Stimulated activated CD4-positive, alpha-beta T cell treated with anti-CD3 and anti-CD28 coated beads, TNF-alpha, amount 100 ng/mL, for 24 hours (primary cell): ENCODE data around the gene SMC4.
A peak's percentile ranks its signal among the peaks of the same experiment; 100 is the strongest.

ENCODE experiments used
- DNase-seq, 3 experiments: peaks; one replicate each; pipeline ENCODE4 v3.0.0-alpha.2; 2020; ENCODE audit warnings: low read depth in 3 of 3

Gene SMC4

DNA sequence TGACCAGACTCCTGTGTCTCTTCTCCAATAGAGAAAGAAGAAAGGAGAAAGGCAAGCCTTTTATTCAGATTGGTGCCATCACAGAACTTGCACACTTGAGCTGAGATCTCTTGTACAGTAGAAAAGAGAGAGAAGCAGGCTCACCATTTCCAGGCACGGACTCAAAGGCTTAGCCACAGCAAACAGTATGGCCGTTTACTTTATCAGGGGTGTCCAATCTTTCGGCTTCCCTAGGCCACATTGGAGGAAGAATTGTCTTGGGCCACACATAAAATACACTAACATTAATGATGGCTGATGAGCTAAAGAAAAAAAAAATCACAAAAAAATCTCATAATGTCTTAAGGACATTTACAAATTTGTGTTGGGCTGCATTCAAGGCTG is 5.4 kb upstream of the SMC4 start:
- no peak for DNase-seq

DNA sequence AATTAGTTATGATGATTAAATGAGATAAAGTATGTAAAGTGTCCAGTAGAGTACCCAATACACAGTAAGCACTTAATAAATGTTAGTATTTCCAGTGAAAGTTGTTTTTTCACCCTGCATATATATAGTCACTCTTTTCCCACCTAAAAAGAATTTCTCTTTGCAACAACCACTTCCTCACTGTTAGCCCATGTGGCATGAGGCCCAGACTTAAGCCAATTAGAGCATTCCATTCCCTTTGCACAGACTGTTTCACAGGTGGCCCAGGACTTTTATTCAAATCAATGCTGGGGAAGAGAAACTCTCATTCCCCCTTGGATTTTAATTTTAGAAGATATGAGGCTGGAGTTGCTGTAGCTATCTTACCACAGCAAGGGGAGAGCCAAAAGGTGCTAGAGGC is 4.2 kb upstream of the SMC4 start:
- DNase-seq = no peak

GRCh38 chr3:160398820-160399124 is 678 bp upstream of the SMC4 start:
- no peak for DNase-seq

DNA sequence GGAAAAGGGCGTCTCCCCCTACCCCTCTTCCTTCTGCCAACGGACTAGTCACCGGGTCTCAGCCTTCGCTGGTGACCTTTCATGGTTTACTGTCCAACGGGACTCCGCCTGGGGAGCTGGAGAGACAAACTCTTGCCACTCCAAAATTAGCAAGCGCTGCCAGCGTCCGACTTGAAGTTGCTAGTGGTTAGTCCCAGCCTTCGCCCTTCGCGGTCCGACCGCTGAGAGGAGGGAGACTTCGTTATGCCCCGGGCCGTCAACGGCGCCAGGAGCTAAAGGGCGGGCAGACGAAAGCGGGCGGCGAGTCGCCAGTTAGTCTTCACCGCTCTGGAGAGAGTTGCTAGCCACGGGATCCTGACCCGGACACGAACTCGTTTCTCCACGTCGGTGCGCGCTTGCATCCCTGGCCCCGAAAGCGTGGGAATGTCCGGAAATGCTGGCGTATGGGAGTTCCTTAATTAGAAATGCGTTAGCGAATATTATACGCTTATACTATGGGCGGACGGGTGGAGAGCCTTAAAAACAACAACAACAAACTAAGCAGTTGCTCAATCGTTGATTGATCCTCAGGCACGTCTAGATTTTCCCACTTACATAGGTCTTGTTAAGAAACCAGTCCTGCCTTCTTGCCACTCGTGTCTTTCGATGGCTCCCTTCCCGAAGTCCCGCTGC is 716 bp downstream of the SMC4 start:
- peak in 1 of 3 experiments; percentile 26 for DNase-seq

DNA sequence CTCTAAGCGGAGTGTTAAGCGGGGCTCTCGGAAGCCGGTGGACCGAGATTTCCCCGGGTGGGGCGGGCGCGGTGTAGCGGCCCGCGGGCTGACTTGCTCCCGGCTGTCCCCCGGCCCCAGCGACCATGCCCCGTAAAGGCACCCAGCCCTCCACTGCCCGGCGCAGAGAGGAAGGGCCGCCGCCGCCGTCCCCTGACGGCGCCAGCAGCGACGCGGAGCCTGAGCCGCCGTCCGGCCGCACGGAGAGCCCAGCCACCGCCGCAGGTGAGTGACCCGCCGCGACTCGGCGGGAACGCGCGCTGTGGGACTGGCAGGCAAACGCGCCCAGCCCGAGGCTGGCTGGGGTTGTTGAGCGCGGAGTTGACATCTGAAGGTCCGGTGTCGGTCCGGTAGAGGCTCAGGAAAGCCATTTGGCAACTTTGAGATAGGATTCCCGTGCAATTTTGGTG is 1.3 kb downstream of the SMC4 start:
- DNase-seq = no peak

DNA sequence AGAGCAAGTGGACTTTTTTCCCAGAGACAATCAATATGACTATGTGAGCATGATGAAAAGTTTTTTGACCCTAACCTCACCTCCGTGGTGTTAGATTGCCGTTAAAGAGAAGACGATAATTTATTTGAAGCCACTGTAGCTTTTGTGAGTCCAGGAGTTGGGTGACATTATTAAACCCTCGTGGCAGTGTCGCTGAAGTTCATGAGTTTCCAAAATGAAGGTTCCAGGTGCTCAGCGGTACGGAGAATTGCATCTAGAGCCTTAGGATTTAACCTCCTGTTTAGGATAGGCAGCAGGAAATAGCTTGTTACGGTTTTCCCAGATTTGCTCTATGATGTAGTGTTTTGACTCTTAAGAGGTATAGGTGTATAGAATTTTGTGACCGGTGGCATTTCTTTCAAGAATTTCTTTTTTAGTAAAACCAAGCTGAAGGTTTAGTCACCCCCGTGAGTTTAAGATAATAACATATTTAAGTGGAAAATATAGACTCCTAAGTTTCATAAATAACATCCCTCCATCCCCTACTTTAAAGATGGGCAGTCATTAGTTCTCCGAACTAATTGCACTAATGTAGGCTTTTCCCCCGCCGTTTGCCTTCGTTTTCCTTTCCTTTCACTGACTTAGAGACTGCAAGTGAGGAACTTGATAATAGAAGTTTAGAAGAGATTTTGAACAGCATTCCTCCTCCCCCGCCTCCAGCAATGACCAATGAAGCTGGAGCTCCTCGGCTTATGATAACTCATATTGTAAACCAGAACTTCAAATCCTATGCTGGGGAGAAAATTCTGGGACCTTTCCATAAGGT is 2.0 kb downstream of the SMC4 start:
- DNase-seq = no peak

DNA sequence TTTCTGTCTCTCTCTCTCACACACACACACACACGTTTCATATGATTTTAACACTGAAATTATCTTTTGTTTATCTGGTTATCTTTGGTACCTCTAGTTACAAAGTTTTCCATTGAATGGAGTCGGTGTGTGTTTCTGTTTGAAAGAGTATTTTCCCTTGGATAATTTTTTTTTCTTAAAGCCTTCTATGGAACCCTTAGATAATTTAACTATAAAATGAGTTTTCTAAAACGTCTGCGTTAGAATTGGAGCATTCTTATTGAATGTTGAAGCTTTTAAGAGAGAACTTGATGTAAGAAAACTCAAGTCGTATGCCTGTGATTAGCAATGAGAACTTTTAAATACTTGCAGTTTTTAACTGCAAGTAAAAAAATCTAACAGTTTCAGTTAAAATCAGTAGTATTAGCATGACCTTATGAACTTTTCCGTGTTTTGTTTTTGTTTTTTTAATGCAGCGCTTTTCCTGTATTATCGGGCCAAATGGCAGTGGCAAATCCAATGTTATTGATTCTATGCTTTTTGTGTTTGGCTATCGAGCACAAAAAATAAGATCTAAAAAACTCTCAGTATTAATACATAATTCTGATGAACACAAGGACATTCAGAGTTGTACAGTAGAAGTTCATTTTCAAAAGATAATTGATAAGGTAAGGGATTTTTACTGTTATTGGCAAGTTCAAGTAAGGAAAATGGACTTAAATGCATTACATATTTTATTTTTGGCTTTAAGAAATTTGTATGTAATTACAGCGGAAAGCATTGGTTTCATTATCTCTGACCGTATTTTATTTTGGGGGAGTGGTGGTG is 3.0 kb downstream of the SMC4 start:
- DNase-seq = no peak

DNA sequence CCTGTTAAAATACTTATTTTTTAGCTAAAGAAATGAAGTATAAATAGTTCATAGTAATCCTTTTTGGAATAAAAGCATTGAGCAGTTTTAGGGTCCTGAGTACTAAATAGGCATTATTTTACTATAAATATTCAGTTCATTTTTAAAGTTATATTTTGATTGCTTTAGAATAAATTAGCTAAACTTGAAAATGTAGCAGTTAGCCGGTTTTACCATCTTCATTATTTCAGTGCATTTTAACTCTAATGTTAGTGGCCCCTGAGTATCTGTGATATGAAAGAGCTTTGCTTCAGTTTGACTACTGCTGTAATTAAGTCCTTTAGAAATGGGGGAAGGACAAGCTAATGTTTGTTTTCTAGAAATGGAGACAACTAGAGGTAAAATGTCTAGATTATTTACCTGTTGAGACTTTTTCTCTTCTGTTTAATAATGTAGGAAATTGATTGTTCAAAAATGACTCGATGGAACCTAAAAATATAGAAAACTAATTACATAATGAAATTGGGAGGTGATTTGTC is 3.6 kb downstream of the SMC4 start:
- no peak for DNase-seq

DNA sequence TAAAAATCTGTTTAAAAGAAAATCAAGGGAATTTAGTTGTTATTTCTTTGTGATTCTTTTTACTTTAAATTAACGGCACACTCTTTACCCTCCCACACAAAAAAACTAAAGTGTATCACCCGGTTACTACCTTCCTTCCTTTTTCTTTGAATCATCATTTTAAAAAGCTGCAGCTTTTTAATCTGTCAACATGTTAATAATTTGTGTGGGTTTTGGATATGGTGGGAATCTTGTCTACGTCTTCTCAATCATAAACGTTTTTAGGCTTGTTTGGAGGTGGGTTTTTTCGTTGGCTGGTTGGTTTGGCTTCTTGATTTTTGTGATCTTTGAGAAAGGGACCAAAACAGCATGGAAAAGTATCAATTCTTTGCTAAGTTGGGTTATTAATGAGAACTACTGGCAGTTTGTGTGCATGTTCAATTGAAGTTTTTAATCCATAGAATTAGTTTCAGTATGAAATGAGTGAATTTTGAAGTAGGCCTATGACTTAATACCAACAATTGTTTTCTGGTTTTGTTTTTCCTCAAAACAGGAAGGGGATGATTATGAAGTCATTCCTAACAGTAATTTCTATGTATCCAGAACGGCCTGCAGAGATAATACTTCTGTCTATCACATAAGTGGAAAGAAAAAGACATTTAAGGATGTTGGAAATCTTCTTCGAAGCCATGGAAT is 4.5 kb downstream of the SMC4 start:
- no peak for DNase-seq

- DNase-seq = no peak
These were observed 10.6 kb downstream of the SMC4 start for GRCh38 chr3:160409812-160410610.

- no peak for DNase-seq
These were observed 13.0 kb downstream of the SMC4 start for GRCh38 chr3:160412477-160412876.

GRCh38 chr3:160413613-160414248 is 14.3 kb downstream of the SMC4 start:
- DNase-seq = peak; percentile 38 to 49 (median 42)

- no peak for DNase-seq
These were observed 17.9 kb downstream of the SMC4 start for GRCh38 chr3:160417311-160417710.

DNA sequence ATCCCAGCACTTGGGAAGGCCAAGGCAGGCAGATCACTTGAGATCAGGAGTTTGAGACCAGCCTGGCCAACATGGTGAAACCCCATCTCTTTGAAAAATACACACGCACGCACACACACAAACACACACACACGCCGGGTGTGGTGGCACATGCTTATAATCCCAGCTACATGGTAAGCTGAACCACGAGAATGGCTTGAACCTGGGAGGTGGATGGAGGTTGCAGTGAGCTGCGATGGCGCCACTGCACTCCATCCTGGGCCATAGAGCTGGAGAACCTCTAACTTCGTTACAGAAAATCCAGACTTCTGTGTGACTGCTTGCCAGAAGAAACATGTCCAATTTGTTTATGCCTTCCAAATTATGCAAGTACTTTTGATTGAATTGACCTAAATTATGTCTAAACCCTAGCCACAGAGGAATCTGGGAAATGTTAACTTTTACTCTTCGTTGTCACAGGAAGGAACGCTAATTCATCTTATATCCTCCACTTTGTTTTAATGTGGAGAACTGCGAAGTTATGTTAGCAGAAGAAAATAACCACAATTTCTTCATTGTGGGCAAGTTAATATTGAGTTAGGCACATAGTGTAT is 28.5 kb downstream of the SMC4 start:
- no peak for DNase-seq

- DNase-seq = no peak
These were observed 34.6 kb downstream of the SMC4 start for GRCh38 chr3:160434071-160434470.

DNA sequence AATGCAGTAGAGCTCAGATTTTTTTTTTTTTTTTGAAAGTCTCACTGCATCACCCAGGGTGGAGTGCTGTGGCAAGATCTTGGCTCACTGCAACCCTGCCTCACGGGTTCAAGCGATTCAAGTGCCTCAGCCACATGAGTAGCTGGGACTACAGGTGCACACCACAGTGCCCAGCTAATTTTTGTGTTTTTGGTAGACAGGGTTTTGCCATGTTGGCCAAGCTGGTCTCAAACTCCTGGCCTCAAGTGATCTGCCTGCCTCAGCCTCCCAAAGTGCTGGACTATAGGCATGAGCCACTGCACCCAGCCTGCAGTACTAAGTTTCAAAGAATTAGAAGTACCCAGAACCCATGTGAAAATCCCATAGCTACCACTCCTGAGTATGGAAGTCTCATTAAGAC is 35.6 kb downstream of the SMC4 start:
- DNase-seq = no peak

DNA sequence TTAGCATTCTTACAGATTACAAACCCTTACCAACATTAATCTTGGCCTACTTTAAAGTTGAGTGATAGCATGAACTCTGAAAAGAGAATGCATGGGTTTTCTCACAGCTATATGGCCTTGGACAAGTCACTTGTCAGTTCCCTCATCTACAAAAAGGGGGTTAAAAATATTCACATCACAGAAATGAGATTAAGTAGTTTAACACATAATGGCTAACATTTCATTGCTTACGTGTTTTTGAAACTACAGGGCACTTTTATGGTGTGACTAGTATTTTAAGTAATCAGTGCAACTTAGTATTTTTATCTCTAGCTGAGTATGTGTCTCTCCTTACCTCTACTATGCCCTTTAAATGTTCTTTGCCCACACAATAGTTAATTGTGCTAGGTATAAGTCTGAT is 36.3 kb downstream of the SMC4 start:
- no peak for DNase-seq

- DNase-seq = no peak
These were observed 37.6 kb downstream of the SMC4 start for GRCh38 chr3:160437083-160437455.

- DNase-seq = no peak
These were observed 41.2 kb downstream of the SMC4 start for GRCh38 chr3:160440687-160441086.

DNA sequence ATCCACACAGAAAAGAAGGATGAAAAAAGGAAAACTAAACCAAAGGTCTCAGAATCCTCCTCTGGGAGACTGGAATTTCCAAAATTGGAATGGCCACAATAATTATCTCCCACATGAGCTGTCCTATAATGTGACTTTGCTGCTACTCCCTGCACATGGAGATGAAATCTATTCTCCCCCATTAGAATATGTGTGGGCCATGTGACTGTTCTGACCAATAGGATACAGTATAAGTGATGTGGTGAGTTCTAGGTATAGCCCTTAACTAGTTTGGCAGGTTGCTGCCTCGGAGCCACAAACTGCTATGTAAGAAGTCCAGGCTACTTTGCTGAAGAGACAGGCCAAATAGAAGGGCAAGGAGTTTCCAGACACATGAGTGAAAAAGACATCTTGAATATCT is 45.0 kb downstream of the SMC4 start:
- DNase-seq = no peak
